HG02973 (cell line): ENCODE measurements around the gene TCP11.

Experiments used
- ATAC-seq: cut with Tn5 transposase; IDR thresholded peaks from one replicate; pipeline ENCODE4 v1.9.1; 2021; ENCODE audit warnings: moderate library complexity; ENCODE audit not compliant: unreplicated experiment

Gene TCP11

DNA sequence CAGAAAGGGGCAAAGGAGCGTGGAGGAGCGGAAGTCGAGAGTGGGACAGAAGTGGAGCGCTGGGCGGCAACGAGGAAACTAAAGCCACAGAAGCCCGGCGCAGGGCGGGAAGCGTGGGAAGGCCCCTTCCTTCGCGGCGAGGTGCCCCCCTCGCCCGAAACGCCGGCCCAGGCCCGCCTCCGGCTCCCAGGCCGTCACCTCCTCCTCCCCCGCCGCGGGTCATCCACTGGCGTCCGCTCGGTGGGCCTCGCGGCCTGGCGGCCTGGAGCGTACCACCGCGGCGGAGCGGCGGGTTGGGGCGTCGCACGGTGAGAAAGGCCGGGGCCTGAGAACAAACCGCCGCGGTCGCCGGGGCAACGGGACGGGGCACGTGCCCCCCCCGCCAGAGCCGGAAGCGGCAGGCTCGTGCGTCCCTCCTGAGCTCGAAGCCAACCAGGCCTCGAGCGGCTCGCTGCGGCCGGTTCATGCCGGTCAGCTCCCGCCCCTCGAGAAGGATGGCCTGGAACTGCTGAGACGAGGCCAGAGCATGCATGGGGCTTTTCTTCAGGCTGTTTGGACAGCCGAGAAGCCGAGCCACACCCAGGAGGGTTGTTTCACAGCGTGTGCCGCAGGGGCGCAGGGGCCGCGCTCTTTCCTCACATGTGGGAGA is at the start of gene TCP11:
Gene TCP11 (minus strand): TSS at position 333 of the 649 bp plus-strand sequence. CDS start 469 bp downstream, outside the sequence.
- ATAC-seq, result no peak

DNA sequence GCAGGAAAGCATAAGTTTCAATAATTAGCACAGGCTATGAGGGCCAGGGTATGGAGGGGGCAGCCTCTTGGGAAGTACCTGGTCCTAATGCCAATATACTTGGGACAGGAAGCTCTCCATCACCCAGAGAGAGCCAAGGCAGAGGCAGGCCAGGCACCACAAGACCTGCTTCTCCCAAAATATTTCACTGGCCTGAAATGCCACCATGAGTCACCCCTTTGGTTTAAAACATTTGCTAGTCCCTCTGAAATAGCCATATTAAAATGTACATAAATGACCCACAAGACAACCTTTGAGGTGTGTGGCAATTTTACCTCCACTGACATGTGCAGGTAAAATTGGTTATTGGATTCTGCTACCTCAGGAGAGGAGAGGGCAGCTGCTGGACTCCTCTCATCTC is 49.2 kb upstream of the TCP11 start:
- no peak for ATAC-seq

DNA sequence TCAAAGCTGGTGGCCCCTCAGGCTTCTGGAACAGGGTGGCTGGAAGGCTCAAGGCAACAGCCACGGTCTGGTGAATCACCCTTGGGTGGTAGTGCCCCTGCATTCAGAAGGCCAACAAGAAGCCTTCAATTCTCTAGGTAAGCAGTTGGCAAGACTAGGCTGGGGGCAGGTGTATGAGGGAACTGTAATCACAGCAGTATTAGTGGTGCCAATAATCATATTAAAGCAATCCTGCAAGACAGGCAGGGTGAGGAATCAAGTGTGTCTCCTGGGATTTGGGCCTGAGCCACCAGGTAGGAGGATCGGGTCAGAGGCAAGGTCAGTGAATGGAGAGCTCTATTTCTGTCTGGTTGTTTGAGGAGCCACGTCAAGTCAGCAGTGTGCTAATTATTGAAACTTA is 47.7 kb upstream of the TCP11 start:
- ATAC-seq, result no peak

DNA sequence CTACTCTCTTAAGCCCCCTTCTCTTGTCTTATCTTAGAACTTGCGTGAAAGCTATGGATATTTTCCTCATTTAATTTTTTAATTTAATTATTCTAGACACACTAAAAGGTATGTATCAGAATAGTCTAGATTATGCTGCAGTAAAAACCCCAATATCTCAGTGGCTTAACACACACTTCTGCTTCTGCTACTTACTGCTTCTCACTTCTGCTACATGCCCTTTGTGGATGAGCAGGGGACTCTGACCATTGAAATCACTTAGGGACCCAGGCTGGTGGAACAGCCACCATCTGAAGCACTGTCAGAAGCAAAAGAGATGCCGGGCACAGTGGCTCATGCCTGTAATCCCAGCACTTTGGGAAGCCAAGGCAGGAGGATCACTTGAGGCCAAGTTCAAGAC is 45.4 kb upstream of the TCP11 start:
- ATAC-seq, result no peak

DNA sequence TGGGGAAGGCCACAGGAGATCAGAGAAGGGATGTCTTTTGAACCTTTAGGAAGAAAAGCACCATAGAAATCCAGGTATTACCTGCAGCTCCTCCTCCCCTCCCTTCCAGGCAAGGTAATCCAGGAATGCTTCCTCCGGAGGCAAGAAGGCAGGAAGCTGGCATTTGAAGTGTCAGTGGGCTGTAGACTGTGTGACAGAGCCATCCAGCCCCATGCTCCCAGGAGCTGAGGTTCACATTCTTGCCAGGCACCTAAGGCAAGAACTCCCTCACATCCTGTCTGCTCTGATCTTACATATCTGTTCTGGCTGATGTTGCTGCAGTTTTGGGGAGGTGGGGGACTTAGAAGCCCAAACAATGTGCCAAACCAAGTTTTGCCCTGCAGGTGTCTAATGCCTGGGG is 44.8 kb upstream of the TCP11 start:
- no peak for ATAC-seq

DNA sequence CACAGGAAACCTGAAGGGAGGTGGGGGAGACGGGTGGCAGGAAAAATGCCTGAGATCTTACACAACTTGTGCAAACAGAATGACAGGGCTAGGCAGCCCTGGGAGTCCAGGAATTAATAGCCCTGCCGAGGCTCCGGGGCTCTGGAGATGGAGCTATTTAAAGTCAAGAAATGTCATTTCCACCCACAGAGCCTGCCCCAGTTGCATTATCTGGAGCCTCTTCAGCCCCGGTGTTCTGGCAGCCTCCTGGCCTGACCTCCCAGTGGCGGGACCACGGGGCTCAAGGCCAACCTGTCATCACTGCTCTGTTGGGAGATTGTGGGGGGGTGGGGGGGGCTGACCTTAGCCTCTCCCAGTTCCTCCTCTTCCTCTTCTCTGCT is 44.2 kb upstream of the TCP11 start:
- no peak for ATAC-seq

DNA sequence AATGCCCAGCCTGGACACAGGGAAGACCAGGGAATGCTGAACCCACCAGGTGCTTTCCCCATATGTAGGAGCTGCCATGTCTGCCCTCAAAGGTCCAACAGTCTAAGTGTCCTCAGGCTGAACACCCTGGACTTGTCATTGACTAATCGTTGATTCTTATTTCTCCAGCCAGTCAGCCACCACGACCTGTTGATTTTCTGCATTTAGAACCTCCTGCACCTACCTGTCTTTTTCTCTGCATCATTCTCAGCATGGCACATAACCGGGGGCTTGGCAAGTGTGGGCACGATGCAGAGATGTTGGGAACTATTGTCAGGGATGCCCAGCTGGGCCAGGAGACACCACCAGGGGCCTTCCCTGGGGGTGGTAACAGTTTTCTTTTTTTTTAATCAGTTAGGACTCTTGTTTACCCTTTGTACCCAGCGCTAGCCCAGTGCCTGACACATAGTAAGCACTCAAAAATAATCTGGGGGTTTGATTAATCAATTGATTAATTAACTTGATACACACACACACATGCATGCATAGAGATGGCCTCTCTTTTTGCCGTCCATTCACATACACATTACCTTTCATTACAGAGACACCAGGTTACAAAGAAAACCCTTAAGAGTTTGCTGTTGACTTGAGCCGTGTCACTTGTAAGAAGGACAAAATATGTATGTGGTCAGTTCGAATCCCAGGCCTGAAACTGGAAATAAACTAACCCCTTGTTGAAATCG is 43.6 kb upstream of the TCP11 start:
- no peak for ATAC-seq

DNA sequence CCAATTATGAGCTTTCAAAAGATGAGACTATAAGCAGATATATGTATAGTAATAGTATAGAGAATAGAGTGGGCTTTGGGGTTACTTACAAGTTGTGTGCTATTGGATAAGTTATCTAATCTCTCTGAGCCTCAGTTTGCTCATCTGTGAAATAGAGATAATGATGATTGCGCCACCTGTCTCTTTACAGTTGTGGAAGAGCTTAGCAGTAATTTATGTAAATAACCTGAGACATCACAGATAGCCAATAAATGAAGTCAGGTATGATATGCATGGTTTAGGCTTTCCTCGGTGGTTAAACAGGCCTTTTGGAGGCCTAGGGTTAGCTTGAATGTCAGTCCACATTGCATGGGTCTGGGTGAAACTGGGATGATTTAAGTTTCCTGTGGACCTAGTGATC is 42.8 kb upstream of the TCP11 start:
- ATAC-seq, result no peak

DNA sequence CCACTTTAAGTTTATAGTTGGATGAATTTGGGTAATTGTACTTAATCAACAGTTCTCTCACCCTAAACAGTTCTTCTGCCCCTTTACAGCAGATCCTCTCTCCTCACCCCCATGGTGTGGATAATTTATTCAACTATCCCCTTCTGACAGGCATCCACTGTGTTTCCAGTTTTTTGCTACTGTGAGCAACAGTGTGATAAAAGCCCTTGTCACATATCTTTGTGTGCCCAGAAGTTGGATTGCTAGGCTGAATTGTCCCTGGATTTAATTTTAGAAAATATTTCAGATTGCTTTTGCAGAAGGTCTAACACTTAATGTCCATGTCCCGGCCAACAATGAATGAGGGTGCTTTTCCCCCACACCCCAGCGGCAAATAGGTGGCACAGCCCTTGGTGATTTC is 42.1 kb upstream of the TCP11 start:
- no peak for ATAC-seq

DNA sequence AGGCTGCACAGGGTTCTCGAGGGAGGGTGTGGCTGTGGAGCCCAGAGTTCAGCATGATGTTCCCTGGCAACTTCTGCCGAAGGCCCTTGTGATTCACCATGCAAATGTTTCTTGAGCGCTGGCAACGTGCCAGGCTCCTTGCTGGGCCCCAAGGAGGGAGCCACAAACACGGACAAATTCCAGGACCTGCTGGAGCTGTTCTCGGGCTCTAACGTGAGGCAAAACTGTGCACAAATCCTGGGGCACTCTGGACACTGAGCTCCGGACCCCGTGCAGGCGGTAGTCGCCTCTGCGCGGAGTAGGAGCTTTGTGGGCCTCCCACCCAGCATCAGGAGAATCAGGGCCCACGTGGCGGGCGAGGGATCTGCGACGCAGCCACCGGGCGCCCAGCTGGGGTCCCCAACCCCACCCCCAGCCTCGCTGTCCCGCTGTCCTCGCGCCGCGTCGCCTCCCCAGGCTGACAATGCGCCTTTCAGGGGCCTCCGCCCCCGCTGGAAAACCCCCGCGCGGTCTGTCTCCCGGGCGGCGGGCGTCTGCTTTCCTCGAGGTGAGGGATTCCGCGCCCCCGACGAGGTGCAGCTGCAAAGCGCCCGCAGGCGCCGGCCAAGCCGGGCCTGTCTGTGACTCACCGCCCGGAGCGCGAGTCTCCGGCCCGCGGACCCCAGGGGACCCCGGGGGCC is 40.9 kb upstream of the TCP11 start:
- no peak for ATAC-seq

DNA sequence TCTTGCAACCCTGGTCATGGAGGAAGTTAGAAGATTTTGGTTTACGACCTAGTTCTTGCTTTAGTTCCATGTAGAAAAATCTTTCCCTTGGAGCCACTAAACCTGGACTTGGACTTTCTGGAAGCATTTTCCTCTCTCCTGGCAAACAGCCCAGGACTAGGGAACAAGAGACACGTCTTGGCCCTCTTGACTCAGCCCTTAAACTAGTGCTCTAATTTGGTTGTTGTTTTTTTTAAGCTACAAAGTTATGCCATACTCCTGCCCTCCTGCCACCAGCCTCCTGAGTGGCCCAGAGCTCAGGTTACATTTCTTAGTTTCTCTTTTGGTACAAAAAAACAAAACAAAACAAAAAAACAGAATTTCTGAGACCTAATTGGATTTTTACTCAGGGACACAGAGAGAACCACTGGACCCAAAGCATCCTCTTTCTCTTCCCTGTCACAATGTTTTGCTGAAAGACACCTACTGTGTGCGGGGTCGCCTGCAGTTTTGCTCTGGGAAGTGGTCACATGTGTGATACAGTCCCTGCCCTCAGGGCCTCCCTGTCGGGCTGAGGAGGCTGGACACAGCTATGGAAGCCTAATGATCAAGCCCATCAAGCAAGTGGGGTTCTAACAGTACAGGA is 40.3 kb upstream of the TCP11 start:
- no peak for ATAC-seq

DNA sequence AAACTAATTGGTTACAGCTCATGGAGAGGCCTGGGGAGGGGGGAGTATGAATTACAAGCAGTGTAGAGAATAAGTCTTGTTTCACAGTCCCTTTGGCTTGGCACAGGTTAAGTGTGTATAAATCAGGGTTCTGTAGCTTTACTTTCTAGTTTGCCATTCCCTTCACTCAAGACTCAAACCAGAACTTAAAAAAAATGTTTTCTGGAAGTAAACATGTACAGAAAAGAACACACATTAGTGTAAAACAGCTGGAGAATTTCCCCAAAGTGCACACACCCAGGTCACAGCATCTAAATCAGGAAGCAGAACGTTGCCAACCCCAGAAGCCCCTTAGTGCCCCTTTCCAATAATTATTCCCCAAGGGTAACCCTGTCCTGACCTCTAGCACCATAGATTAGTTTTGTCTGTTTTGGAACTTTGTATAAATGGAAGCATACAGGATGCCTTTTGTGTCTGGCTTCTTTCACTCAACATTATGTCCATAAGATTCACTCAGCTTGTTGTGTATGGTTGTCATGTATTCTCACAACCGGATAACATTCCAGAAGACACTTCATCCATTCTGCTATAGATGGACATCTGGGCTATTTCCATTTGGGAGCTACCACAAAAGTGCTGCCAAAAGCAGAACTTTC is 38.9 kb upstream of the TCP11 start:
- no peak for ATAC-seq

DNA sequence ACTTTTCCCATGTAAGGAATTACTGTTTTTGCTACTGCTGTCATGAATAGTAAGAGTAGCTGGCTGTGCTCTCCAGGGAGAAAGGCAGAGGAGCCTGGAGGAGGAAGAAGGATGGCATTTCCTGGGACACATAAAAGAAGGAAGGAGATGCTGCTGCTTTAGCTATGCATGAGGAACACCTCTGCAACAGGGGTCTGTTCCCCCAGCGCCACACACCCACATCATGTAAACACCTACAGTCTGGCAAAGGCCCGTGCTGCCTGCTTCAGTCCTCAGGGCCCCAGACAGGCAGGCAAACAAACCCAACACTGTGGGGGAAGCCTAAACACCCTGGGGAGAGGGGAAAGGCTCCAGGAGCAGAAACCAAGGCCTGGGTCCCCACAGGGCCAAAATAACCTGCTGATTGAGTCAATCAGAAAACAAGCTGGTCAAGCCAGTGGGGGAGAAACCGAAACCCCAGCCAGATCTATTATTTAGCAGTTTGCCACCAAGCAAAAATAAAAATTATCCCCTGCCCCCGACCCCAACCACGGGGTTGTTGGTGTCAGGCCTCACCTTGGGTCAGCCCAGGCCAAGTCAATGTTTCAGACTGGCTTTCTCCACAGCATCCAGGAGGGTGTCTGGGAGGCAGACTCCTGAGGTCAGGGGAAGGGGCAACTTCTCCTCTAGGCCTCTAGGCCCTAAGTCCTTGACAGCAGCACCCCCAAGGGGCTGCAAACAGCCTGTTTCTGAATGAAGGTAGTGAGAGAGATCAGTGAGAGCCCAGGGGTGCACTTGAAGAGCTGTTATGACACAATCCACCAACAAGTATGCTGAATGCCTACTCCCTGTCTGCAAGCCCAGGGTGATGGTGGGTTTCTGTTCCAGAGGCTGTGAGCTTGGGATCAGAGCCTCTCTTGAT is 38.0 kb upstream of the TCP11 start:
- no peak for ATAC-seq

DNA sequence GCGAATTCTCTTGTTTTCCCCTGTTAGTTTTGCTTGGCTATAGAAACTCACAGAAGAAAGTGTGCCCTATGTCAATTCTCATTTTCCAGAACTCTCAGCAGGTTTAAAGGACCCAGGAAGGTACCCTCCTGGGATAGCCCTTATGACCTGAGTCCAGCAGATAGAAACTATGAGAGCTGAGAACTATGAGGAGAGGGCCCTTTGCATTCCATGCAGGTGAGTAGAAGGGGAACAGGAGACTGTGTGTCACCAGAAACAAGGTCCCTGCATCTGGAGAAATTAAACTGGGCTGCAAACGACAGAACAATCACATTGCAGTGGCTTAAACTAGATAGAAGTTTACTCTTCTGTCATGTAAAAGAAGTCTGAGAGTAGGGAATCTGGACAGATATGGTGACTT is 36.9 kb upstream of the TCP11 start:
- no peak for ATAC-seq

DNA sequence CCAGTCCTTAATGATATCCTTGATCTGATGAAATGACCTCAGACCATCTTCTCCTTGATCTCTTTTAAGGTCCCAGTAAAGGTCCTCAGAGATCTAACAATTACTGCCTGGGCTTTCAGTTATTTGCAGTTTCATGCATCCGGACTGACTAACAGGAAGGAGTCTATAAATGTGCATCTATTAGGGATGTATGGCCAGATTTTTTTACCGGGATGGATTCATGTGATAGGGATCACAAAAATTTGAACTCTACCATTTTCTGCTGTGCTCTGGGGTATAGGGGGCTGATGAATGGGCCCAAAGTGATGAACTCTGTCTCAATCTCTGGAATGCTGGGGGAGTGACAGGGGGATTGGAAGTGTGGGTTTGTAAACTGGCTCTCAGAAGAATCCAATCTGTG is 36.5 kb upstream of the TCP11 start:
- ATAC-seq, result no peak

DNA sequence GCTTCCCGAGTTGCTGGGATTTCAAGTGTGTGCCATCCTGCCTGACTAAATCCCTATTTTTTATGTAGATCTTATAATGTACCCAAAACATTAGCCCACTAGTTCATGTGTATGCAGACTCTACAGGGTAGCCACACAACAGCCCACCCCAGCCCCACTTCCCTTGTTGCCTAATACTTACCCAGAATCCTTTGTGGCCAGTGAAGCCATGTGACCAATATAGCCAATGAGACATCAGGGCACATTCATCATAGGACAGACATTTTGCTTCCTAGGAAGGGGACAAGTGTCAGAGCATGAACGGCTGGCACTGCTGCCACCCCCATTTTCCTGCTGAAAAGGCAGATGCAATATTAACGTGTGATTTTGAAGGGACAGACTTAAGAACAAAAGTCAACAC is 36.0 kb upstream of the TCP11 start:
- no peak for ATAC-seq

DNA sequence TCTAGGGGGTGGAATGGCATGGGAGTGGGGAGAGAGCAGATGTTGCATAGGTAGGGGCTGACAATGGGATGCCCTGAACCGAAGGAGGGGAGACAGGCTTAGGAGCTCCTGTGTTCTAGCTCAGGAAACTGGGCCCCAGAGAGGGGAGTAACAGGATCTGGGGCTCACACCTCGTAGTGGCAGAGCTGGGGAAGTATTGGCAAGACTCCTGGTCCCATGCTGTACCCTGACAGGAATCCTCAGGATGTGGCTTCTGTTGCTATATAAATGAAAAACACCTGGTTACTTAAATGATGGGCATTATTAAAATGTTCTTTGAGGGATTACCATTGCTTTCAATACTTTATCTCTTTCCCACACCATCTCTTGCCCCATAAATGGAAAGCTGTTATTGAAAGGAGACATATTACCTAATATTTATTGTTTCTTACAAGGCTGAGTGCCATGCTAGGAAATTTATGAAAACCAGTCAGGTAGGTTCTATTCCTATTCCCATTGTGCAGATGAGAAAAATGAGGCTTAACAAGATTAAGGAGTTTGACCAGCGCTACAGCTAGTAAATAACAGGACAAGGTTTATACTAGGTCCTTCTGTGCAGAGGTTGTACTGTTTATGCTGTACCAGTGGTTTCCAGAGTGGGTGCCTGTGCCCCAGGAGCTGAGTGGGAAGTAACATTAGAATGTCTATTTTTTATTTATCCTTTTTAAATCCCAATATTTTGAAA is 35.3 kb upstream of the TCP11 start:
- ATAC-seq, result no peak

DNA sequence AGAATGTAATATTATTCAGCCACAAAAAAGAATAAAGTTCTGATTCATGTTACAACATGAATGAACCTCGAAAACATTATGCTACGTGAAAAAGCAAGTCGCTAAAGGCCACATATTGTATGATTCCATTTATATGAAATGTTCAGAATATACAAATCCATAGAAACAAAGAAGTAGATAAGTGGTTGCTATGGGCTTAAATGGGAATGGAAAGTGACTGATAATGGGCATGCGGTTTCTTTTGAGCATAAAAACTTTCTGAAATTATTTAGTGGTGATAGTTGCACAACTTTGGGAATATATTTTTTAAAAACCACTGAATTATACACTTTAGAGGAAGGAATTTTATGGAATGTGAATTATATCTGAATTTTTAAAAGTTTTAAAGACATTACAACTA is 33.4 kb upstream of the TCP11 start:
- no peak for ATAC-seq

DNA sequence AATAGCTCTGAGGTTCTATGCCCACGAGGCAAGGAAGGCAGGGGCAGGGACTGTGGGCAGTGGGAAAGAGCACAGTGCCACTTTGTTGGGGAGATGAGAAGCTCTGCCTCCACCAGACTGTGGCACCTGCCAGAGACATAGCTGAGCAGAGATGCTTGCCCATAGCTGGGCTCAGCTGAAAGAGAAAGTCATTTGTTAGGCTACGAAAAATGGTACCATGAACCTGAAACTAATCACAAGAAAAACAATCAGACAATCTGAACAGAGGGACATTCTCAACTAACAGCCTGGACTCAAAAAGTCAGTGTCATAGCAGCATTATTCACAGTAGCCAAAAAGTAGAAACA is 32.9 kb upstream of the TCP11 start:
- ATAC-seq, result no peak
